DOHH2 (cell line): ENCODE data around the gene ACBD7.

Source experiments
- H3F3A ChIP-seq: fragments of 200-600 bp; sonication (generic), shearing (Covaris generic); 2 replicates; pipeline ENCODE4 v1.6.0; 2016; ENCODE audit warnings: antibody characterized with exemption, mild to moderate bottlenecking; ENCODE audit not compliant: control insufficient read depth, insufficient read depth
- H3K27ac ChIP-seq: fragments of 200-600 bp; sonication (generic); 2 replicates; pipeline ENCODE4 v1.5.1; 2014; ENCODE audit warnings: low read depth, mild to moderate bottlenecking, low read length, moderate library complexity
- H3K27me3 ChIP-seq: fragments of 200-600 bp; sonication (generic); 2 replicates; pipeline ENCODE4 v1.6.1; 2014; ENCODE audit warnings: mild to moderate bottlenecking, low read length, mixed read lengths; ENCODE audit not compliant: control insufficient read depth
- H3K36me3 ChIP-seq: fragments of 200-600 bp; sonication (generic); 2 replicates; pipeline ENCODE4 v1.6.1; 2014; ENCODE audit warnings: mild to moderate bottlenecking, low read length, moderate library complexity, mixed read lengths; ENCODE audit not compliant: control insufficient read depth
- H3K4me1 ChIP-seq: fragments of 200-600 bp; sonication (generic); 2 replicates; pipeline ENCODE4 v1.6.1; 2014; ENCODE audit warnings: mild to moderate bottlenecking, low read length, mixed read lengths; ENCODE audit not compliant: control insufficient read depth
- H3K4me2 ChIP-seq: fragments of 200-600 bp; sonication (generic); 2 replicates; pipeline ENCODE4 v1.6.0; 2014; ENCODE audit warnings: mild to moderate bottlenecking, low read length, moderate library complexity
- H3K4me3 ChIP-seq: fragments of 200-600 bp; sonication (generic); 2 replicates; pipeline ENCODE4 v1.5.1; 2014; ENCODE audit warnings: mild to moderate bottlenecking, low read length, mixed read lengths
- H3K79me2 ChIP-seq: fragments of 200-600 bp; sonication (generic); 2 replicates; pipeline ENCODE4 v1.6.1; 2014; ENCODE audit warnings: mild to moderate bottlenecking, low read length, mixed read lengths; ENCODE audit not compliant: control insufficient read depth
- H3K9me2 ChIP-seq: fragments of 200-600 bp; sonication (generic); replicated peaks from 2 replicates; pipeline ENCODE4 v1.6.1; 2014; ENCODE audit warnings: mild to moderate bottlenecking, low read length, mixed read lengths; ENCODE audit not compliant: control insufficient read depth
- H3K9me3 ChIP-seq: fragments of 200-600 bp; sonication (generic); 2 replicates; pipeline ENCODE4 v1.6.1; 2014; ENCODE audit warnings: antibody characterized with exemption, low read length, mixed read lengths; ENCODE audit not compliant: control insufficient read depth, insufficient read depth
- H4K20me1 ChIP-seq: fragments of 200-600 bp; sonication (generic); 2 replicates; pipeline ENCODE4 v1.6.0; 2014; ENCODE audit warnings: low read depth, mild to moderate bottlenecking, antibody characterized with exemption, low read length, moderate library complexity; ENCODE audit not compliant: control insufficient read depth, insufficient read depth
- CTCF ChIP-seq: fragments of 200-600 bp; sonication (generic); IDR thresholded peaks from one replicate; pipeline ENCODE4 v1.5.1; 2014; ENCODE audit warnings: antibody characterized with exemption, mild to moderate bottlenecking, low read depth, low read length; ENCODE audit not compliant: poor library complexity, severe bottlenecking
- EZH2phosphoT487 ChIP-seq: fragments of 200-600 bp; sonication (generic); IDR thresholded peaks from 2 replicates; pipeline ENCODE4 v1.6.1; 2017; ENCODE audit warnings: borderline replicate concordance, mild to moderate bottlenecking, antibody characterized with exemption, low read length, moderate library complexity, mixed read lengths

ACBD7 gene

GRCh38 chr10:15038416-15038815 lies 50.2 kb downstream of the ACBD7 start:
- H3K27me3 ChIP-seq, result no peaks in the 10 kb centered on the region
- H3K9me2 ChIP-seq, result no peaks in the 10 kb centered on the region
- H3K4me3 ChIP-seq, result no peak overlapping the region
- no peaks in the 10 kb centered on the region for H3F3A ChIP-seq
- no peak for TF ChIP-seq EZH2phosphoT487
- no peak for TF ChIP-seq CTCF
- H3K79me2 ChIP-seq, result no peaks in the 10 kb centered on the region
- no peak overlapping the region for H3K4me2 ChIP-seq
- no peak overlapping the region for H3K27ac ChIP-seq
- H3K36me3 ChIP-seq, result no peaks in the 10 kb centered on the region
- H3K4me1 ChIP-seq, result no peaks in the 10 kb centered on the region
- no peaks in the 10 kb centered on the region for H4K20me1 ChIP-seq
- no peaks in the 10 kb centered on the region for H3K9me3 ChIP-seq

- H3K27ac ChIP-seq, result no peak overlapping the region
- H3K36me3 ChIP-seq, result no peaks in the 10 kb centered on the region
- H4K20me1 ChIP-seq, result no peaks in the 10 kb centered on the region
- TF ChIP-seq EZH2phosphoT487 (no peak), CTCF (no peak)
- no peak overlapping the region for H3K4me3 ChIP-seq
- H3K27me3 ChIP-seq, result no peaks in the 10 kb centered on the region
- no peaks in the 10 kb centered on the region for H3K9me2 ChIP-seq
- no peak overlapping the region for H3K4me2 ChIP-seq
- no peaks in the 10 kb centered on the region for H3K9me3 ChIP-seq
- no peaks in the 10 kb centered on the region for H3K4me1 ChIP-seq
- no peaks in the 10 kb centered on the region for H3K79me2 ChIP-seq
- no peaks in the 10 kb centered on the region for H3F3A ChIP-seq
Measured at GRCh38 chr10:15037691-15038090, 50.9 kb downstream of the ACBD7 start.

GRCh38 chr10:15035385-15036301 lies 52.9 kb downstream of the ACBD7 start:
- H3K27me3 ChIP-seq, result no peaks in the 10 kb centered on the region
- H3K9me3 ChIP-seq, result no peaks in the 10 kb centered on the region
- no peaks in the 10 kb centered on the region for H3K4me1 ChIP-seq
- H3K27ac ChIP-seq, result no peak overlapping the region
- H3K36me3 ChIP-seq, result no peaks in the 10 kb centered on the region
- TF ChIP-seq CTCF (no peak), EZH2phosphoT487 (no peak)
- no peak overlapping the region for H3K4me3 ChIP-seq
- no peak overlapping the region for H3K4me2 ChIP-seq
- no peaks in the 10 kb centered on the region for H3K9me2 ChIP-seq
- H3F3A ChIP-seq, result no peaks in the 10 kb centered on the region
- H3K79me2 ChIP-seq, result no peaks in the 10 kb centered on the region
- H4K20me1 ChIP-seq, result no peaks in the 10 kb centered on the region
